CD14-positive monocyte (primary cell): Measurements from ENCODE around the gene SALL2. TPM values are rescaled to one million over a fixed set of nuclear protein-coding genes. Genes with fewer than 3 reads are reported as not detected.

ENCODE experiments used
- DNase-seq, 3 donors: peaks; one replicate each; pipeline ENCODE4 v3.0.0-alpha.2; 2011 to 2022
- H2AFZ ChIP-seq: 2 replicates; pipeline ENCODE4 v1.6.0; 2012; ENCODE audit warnings: mild to moderate bottlenecking, low read depth, low read length, inconsistent platforms; ENCODE audit not compliant: insufficient read depth, poor library complexity, severe bottlenecking
- H3K27ac ChIP-seq, 2 donors: 1 replicate in 1 of 2; 2 replicates in 1 of 2; pipeline ENCODE4 v1.5.1; 2012 to 2013; ENCODE audit warnings: low read length in 2 of 2, control low read depth in 1 of 2, inconsistent platforms in 1 of 2, low read depth in 1 of 2, mild to moderate bottlenecking in 1 of 2
- H3K27me3 ChIP-seq, 2 donors: one replicate each; pipeline versions ENCODE4 v1.6.0 to v1.6.1; 2011 to 2013; ENCODE audit warnings: low read length in 2 of 2; ENCODE audit not compliant: control insufficient read depth in 2 of 2, insufficient read depth in 2 of 2
- H3K36me3 ChIP-seq, 2 donors: replicated peaks in 1 of 2; 1 replicate in 1 of 2; 2 replicates in 1 of 2; pipeline versions ENCODE4 v1.5.1 to v1.6.1; 2012 to 2013; ENCODE audit warnings: low read length in 2 of 2, control low read depth in 1 of 2, inconsistent platforms in 1 of 2, mild to moderate bottlenecking in 1 of 2; ENCODE audit not compliant: insufficient read depth in 2 of 2, control insufficient read depth in 1 of 2
- H3K4me1 ChIP-seq, 2 donors: 1 replicate in 1 of 2; 2 replicates in 1 of 2; pipeline versions ENCODE4 v1.5.1 to v1.6.1; 2012 to 2013; ENCODE audit warnings: low read length in 2 of 2, control low read depth in 1 of 2, inconsistent platforms in 1 of 2, mild to moderate bottlenecking in 1 of 2, moderate library complexity in 1 of 2; ENCODE audit not compliant: insufficient read depth in 2 of 2, control insufficient read depth in 1 of 2
- H3K4me2 ChIP-seq: replicated peaks from 2 replicates; pipeline ENCODE3; 2012; ENCODE audit warnings: low read length, moderate library complexity, mild to moderate bottlenecking; ENCODE audit not compliant: poor library complexity, severe bottlenecking; ENCODE audit errors: extremely low read depth
- H3K4me3 ChIP-seq, 3 experiments: fragments of 200-600 bp in 1 of 3; sonication (generic) in 1 of 3; replicated peaks in 1 of 3; 1 replicate in 2 of 3; 2 replicates in 1 of 3; pipeline ENCODE4 v1.5.1; 2011 to 2013; ENCODE audit warnings: low read length in 3 of 3, mild to moderate bottlenecking in 3 of 3, control low read depth in 2 of 3, low read depth in 2 of 3, inconsistent platforms in 1 of 3, moderate library complexity in 1 of 3
- H3K79me2 ChIP-seq: 2 replicates; pipeline ENCODE4 v1.6.0; 2012; ENCODE audit warnings: mild to moderate bottlenecking, control low read depth, inconsistent platforms, low read length, moderate library complexity; ENCODE audit not compliant: insufficient read depth
- H3K9ac ChIP-seq: 2 replicates; pipeline ENCODE4 v1.6.0; 2017; ENCODE audit warnings: low read length, mild to moderate bottlenecking; ENCODE audit not compliant: insufficient read depth, poor library complexity, severe bottlenecking
- H3K9me3 ChIP-seq, 2 donors: replicated peaks in 1 of 2; 1 replicate in 1 of 2; 2 replicates in 1 of 2; pipeline versions ENCODE4 v1.5.1 to v1.6.1; 2012 to 2013; ENCODE audit warnings: low read length in 2 of 2, control low read depth in 1 of 2; ENCODE audit not compliant: control insufficient read depth in 1 of 2, insufficient read depth in 1 of 2
- H4K20me1 ChIP-seq: 2 replicates; pipeline ENCODE4 v1.6.0; 2012; ENCODE audit warnings: mild to moderate bottlenecking, low read length, control low read depth, moderate library complexity; ENCODE audit not compliant: insufficient read depth
- H3K27ac Mint-ChIP-seq, 7 donors: one replicate each; pipeline ENCODE4 v1.8.0; 2020; ENCODE audit warnings: mild to moderate bottlenecking in 7 of 7, mixed read lengths in 7 of 7, moderate library complexity in 6 of 7, inconsistent platforms in 2 of 7
- H3K27me3 Mint-ChIP-seq, 3 donors: one replicate each; pipeline ENCODE4 v1.8.0; 2021 to 2022; ENCODE audit warnings: low read depth in 3 of 3, mild to moderate bottlenecking in 3 of 3, mixed read lengths in 3 of 3, moderate library complexity in 3 of 3, inconsistent platforms in 1 of 3
- H3K36me3 Mint-ChIP-seq, 2 donors: one replicate each; pipeline ENCODE4 v1.8.0; 2020; ENCODE audit warnings: mixed read lengths in 2 of 2, inconsistent platforms in 1 of 2, mild to moderate bottlenecking in 1 of 2
- H3K4me1 Mint-ChIP-seq: one replicate; pipeline ENCODE4 v1.8.0; 2020; ENCODE audit warnings: mild to moderate bottlenecking, mixed read lengths
- H3K4me3 Mint-ChIP-seq, 2 donors: one replicate each; pipeline ENCODE4 v1.8.0; 2020; ENCODE audit warnings: mild to moderate bottlenecking in 2 of 2, mixed read lengths in 2 of 2, moderate library complexity in 1 of 2
- H3K9me3 Mint-ChIP-seq, 7 donors: one replicate each; pipeline ENCODE4 v1.8.0; 2020 to 2022; ENCODE audit warnings: mixed read lengths in 7 of 7, mild to moderate bottlenecking in 6 of 7, moderate library complexity in 6 of 7, inconsistent platforms in 2 of 7
- CTCF ChIP-seq: fragments of 200-600 bp; IDR thresholded peaks from one replicate; pipeline ENCODE4 v1.8.0; 2022; ENCODE audit warnings: antibody characterized with exemption, mild to moderate bottlenecking
- WGBS: methylation state at CpG from one replicate; pipeline ENCODE4 v1.1.5; 2013; ENCODE audit warnings: missing lambda C conversion rate; ENCODE audit not compliant: insufficient coverage; 5-methylcytosine and 5-hydroxymethylcytosine counted together
- intact Hi-C, 2 donors: fragments of 100-400 bp; cut with micrococcal nuclease; formaldehyde crosslinking; loops; one replicate each; pipeline versions ENCODE4 v1.15.0 to v1.15.1; 2023
- polyA plus RNA-seq, 3 donors: library from polyadenylated mRNA; depleted of rRNA in 1 of 3; unstranded in 2 of 3; stranded (reverse) in 1 of 3; fragments of 300-500 nt in 2 of 3; fragments of >200 nt in 1 of 3; fragmentation: Illumina TruSeq in 2 of 3; gene quantifications; 1 replicate in 2 of 3; 2 replicates in 1 of 3; pipeline ENCODE4 v1.2.3, GENCODE V29; 2012 to 2021

Gene SALL2
- polyA plus RNA-seq, 3 donors: not detected

- Mint-ChIP-seq H3K27ac (no peak overlapping the region), H3K4me3 (no peak overlapping the region), H3K36me3 (peaks cover 75 to 97% of the 10 kb centered on the region in 2 donors), H3K4me1 (no peaks in the 10 kb centered on the region), H3K9me3 (no peaks in the 10 kb centered on the region), H3K27me3 (peaks cover 0 to under 1% (median 0%) of the 10 kb centered on the region in 3 donors)
- H3K4me3 ChIP-seq: no peak overlapping the region
- no peaks in the 10 kb centered on the region for H3K27me3 ChIP-seq
- peak; percentile 9 to 25 (median 16) for DNase-seq
- peaks cover 84 to 98% of the 10 kb centered on the region in 2 donors for H3K36me3 ChIP-seq
- H3K9me3 ChIP-seq: no peaks in the 10 kb centered on the region
- no peak overlapping the region for H3K9ac ChIP-seq
- WGBS: 100% methylated on average over 1 of the region's 5 CpGs
- TF ChIP-seq CTCF: peak; percentile 70
- H3K79me2 ChIP-seq: peaks cover 14% of the 10 kb centered on the region
- no peak overlapping the region for H3K4me2 ChIP-seq
- no peaks in the 10 kb centered on the region for H3K4me1 ChIP-seq
- H3K27ac ChIP-seq: no peak overlapping the region
- no peak overlapping the region for H2AFZ ChIP-seq
- peaks cover 8% of the 10 kb centered on the region for H4K20me1 ChIP-seq
- intact Hi-C loops: loop anchor here (2.0 to 5.0 kb wide), 2 partner anchors 58 kb away; no protein-coding TSS in a partner anchor
These were observed 27.3 kb downstream of the SALL2 start for GRCh38 chr14:21498540-21499526.

- Histone ChIP-seq H3K9me3 (no peaks in the 10 kb centered on the region), H3K4me1 (no peaks in the 10 kb centered on the region), H4K20me1 (peaks cover 8% of the 10 kb centered on the region), H3K79me2 (peaks cover 5% of the 10 kb centered on the region), H3K27me3 (no peaks in the 10 kb centered on the region), H3K4me3 (no peak overlapping the region), H3K4me2 (no peak overlapping the region), H2AFZ (no peak overlapping the region), H3K9ac (no peak overlapping the region), H3K27ac (no peak overlapping the region), H3K36me3 (peaks cover 84 to 98% of the 10 kb centered on the region in 2 donors)
- H3K36me3 Mint-ChIP-seq: peaks cover 73 to 98% of the 10 kb centered on the region in 2 donors
- TF ChIP-seq CTCF: no peak
- DNase-seq: no peak
- H3K27ac Mint-ChIP-seq: peak overlapping the region in 2 of 7 donors; percentile 3 to 12
- no peaks in the 10 kb centered on the region for H3K4me1 Mint-ChIP-seq
- 100% methylated on average over 1 of the region's 2 CpGs for WGBS
- intact Hi-C loops: loop anchor here in 1 of 2 donors (5.0 kb wide), 1 partner anchor 61 kb away; no protein-coding TSS in a partner anchor
- no peaks in the 10 kb centered on the region for H3K9me3 Mint-ChIP-seq
- peaks cover 0 to 2% (median 2%) of the 10 kb centered on the region in 3 donors for H3K27me3 Mint-ChIP-seq
- no peak overlapping the region for H3K4me3 Mint-ChIP-seq
These were observed 29.7 kb downstream of the SALL2 start for GRCh38 chr14:21496453-21496852.
